Measurements from ENCODE around the gene ZBTB7C.

Gene ZBTB7C

DNA sequence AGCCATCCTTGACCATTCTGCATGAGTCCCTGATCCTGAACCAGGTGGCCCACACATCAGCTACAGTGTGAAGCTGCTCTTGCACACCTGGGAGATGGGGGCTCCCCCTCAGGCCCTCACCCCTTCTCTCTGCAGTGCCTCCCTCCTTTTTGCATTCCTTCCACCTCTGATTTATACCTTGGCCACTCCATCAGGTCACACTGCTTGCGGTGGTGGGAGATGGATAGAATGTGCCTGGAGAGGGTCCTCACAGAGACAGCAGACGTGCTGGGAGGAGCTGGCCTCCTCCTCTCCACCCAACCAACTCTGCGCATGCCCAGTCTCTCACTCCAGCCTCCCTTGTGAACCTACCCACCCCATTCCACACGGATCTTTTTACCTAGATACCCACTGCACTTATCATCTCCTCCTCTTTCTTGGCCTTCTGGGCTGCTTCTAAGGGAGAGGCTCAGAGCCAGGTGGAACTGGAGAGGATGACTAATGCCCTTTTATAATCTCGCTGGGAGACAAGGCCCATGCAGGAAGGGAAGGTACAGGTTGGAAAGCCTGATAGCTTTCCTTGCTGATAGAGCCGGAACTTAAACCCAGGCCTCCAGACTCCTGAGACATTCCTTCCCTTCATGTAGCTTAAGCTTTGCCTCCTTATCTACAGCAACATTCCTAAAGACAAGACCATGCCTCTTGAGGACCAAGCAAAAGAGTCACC is 205.1 kb downstream of the ZBTB7C start:
- DNase-seq (ENCODE audit: low read depth): peak; percentile 59
- TF ChIP-seq, protein P1, sequence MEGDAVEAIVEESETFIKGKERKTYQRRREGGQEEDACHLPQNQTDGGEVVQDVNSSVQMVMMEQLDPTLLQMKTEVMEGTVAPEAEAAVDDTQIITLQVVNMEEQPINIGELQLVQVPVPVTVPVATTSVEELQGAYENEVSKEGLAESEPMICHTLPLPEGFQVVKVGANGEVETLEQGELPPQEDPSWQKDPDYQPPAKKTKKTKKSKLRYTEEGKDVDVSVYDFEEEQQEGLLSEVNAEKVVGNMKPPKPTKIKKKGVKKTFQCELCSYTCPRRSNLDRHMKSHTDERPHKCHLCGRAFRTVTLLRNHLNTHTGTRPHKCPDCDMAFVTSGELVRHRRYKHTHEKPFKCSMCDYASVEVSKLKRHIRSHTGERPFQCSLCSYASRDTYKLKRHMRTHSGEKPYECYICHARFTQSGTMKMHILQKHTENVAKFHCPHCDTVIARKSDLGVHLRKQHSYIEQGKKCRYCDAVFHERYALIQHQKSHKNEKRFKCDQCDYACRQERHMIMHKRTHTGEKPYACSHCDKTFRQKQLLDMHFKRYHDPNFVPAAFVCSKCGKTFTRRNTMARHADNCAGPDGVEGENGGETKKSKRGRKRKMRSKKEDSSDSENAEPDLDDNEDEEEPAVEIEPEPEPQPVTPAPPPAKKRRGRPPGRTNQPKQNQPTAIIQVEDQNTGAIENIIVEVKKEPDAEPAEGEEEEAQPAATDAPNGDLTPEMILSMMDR (IDR thresholded peaks at IDR 0.05; ENCODE audit: insufficient read depth, low read depth, low read length, missing control alignments): no peak
- no peak overlapping the region for H3K4me3 ChIP-seq (ENCODE audit: low read length)

DNA sequence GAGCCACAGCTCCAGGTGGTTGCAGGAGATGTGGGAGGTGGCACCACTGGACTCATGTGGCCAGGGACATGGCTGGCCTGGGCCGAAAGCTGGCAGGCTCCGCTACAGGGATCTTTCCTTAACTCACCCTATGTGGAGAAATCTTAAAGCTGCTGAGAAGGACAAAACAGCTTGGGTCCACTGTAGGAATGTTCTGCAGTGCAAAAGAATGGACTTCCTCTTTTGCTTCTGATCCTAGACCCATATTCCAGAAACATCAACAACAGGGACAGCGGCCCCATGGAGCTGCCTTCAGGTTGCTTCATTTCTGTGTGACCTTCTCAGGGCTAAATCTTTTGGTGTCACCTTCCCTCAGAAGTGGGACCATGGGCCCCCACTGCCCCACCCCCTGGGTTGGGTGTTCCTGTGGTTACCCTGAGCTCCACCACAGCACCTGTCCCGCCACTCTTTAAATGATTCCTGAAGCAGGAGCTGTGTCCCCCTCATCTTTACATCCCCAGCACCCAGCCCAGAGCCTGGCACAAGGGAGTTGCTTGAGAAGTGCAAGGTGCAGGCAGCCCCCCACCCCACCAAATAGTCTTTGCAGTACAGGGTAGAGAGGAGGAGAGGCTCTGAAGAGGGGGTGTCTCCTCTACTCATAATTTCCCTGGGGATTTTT is 205.8 kb downstream of the ZBTB7C start:
- no peak for DNase-seq (ENCODE audit: low read depth)
- no peak overlapping the region for H3K4me3 ChIP-seq (ENCODE audit: low read length)
- TF ChIP-seq, protein P1 (IDR thresholded peaks at IDR 0.05; ENCODE audit: insufficient read depth, low read depth, low read length, missing control alignments): no peak

DNA sequence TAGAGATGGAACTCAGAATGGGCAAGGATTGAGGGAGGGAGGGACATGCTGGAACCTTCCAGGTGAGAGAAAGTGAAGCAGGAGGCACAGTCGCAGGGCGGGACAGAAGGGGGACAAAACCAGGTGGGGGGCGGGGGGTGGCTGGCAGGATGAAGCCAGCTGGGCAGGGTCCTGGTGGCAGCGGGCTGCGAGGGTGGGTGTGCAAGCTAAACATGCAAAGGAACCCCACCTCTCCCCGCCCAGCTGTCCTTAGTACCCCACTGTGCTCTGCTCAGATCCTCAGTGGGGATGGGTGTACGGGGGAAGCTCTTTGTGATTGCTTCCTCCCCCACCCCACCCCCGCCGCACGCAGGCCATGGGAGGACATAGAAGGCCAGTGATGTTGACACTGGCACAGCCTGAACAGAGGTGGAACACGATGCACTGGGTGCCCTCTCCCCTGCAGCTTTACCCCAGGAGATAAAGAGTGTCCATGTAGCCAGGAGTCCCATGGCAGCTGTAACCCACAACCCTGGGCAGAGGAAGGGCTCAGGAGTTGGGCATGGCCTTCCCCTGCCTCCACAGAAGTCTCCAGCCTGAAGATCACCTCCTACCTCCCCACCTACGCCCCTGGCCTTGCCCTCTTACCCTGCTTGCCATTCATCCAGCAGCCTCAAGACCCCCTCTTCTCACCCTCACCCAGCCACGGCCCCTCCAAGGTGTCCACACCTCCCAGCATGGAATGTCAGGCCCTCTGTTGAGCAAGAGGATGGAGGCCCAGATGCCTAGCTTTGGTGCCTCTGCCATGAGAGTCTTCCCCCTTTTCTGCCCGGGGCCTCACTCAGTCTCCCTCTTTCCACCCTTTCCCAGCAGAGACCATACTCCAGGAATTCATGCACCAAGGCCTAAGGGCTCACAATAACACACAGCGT is 206.6 kb downstream of the ZBTB7C start:
- TF ChIP-seq, protein P1 (IDR thresholded peaks at IDR 0.05; ENCODE audit: insufficient read depth, low read depth, low read length, missing control alignments): no peak
- no peak for DNase-seq (ENCODE audit: low read depth)
- no peak overlapping the region for H3K4me3 ChIP-seq (ENCODE audit: low read length)

GRCh38 chr18:48202006-48202348 is 207.2 kb downstream of the ZBTB7C start:
- H3K4me3 ChIP-seq (ENCODE audit: low read length): no peak overlapping the region
- no peak for DNase-seq (ENCODE audit: low read depth)
- TF ChIP-seq, protein P1 (IDR thresholded peaks at IDR 0.05; ENCODE audit: insufficient read depth, low read depth, low read length, missing control alignments): no peak

DNA sequence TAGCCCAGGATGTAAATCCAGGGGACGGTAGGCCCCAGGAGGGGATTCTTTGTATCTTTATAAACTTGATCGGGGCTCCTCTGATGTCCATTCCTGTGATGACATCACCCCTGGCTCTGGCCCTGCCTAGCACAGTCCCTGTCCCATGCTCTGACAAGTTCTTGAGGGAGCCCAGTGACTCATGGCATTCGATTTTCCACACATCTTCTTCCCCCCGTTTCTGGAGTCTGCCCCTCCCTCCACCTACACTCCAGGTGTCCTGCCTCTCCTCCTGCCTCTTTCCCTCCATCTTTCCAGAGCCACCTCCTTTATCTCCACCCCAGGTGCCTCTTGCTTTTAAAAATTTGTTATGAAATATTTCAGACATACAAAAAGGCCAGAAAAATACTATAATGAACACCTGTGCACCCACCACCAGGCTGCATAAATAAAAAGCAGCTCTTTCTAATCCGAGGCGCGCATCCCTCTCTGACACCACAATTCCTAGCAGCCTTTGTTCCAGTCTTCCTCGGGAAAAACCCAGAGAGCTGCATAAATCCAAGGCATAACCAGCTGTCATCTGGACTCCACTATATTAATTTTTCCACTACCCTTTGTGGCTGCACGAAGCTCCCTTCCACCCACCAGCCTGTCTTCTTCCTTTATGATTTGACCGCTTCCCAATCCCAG is 207.7 kb downstream of the ZBTB7C start:
- TF ChIP-seq, protein P1 (IDR thresholded peaks at IDR 0.05; ENCODE audit: insufficient read depth, low read depth, low read length, missing control alignments): no peak
- DNase-seq (ENCODE audit: low read depth): peak; percentile 65
- no peak overlapping the region for H3K4me3 ChIP-seq (ENCODE audit: low read length)

DNA sequence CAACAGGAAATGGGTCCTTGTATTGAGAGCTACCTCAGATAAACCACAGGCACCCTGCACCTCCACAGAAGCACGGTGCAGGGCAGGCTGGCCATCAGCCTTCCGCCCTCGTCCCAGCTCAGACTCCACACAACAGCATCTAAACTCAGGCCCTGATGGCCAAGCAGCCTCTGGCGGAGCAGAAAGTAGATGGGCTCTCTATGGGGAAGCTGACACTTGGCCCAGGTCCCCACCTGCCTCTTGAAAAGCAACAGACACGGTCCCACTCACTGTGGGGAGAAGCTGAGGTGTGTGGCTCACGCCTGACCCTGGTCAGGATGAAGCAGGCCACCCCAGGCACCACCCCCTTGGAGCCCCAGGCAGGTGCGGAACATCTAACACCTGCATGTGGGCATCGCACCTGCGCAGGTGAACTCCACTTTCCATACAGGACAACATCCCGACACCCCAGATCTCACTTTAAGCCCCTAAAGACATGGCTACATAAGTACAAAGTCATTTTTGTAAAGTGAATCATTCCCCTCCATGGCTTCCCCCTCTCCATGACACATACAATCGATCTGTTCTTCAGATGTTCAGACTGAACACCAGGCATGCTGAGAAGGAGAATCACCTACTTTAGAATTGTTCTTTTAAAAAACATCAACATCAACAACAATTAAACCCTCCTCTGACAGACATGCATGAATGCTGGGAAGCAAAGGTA is 208.4 kb downstream of the ZBTB7C start:
- TF ChIP-seq, protein P1 (IDR thresholded peaks at IDR 0.05; ENCODE audit: insufficient read depth, low read depth, low read length, missing control alignments): no peak
- DNase-seq (ENCODE audit: low read depth): no peak

More for the DNA sequence above, 208.4 kb downstream of the ZBTB7C start:
- H3K4me3 ChIP-seq (ENCODE audit: low read length): no peak overlapping the region
